Stimulated activated CD4-positive, alpha-beta T cell treated with anti-CD3 and anti-CD28 coated beads, Interleukin-4, amount 100 ng/mL, for 24 hours (primary cell): ENCODE data around the gene TPTE2.
A peak's percentile ranks its signal among the peaks of the same experiment; 100 is the strongest.
"Not testable (repeated sequence)": the region's sequence is repeated elsewhere in the genome, so short reads cannot be mapped to it uniquely, and the experiment has no call there.

Source experiments
- DNase-seq: peaks from one replicate; pipeline ENCODE4 v3.0.0-alpha.2; 2020

TPTE2 gene

DNA sequence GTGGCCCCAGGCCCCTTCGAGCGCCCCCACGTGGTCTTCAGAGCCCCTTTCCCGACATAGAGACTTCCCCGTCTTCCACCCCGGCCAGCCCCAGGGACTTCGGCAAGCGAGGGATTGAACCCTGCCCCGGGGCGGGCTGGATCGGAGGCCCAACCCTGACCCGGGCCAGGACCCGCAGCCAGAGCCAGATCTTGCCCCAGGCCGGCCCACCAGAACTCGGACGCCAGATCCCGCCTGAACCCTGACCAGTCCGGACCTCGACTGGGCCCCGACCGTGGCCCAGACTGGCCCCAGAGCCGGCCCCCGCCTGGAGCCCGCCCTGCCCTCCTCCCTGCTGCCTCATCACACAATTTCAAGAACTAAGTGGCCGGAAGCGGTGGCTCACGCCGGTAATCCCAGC lies 253 bp upstream of the TPTE2 start:
- DNase-seq, result no peak

DNA sequence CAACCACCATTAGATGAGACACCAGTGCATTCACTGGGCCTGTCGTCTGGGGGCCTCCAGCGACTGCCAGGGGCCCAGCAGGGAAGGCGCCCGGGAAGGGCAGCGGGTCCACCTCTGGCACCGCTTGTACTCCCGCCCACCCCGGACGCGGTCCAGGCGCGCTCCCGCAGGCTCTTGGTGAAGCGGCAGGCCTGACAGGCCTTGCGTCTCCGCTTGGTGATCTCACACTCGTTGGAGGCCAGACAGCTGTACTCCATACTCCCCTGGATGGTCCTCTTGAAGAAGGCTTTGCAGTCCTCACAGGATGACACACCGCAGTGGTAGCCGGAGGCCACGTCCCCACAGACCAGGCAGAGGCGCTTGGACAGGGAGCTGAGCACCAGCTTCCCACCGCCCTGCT lies 660 bp downstream of the TPTE2 start:
- DNase-seq, result not testable (repeated sequence)

DNA sequence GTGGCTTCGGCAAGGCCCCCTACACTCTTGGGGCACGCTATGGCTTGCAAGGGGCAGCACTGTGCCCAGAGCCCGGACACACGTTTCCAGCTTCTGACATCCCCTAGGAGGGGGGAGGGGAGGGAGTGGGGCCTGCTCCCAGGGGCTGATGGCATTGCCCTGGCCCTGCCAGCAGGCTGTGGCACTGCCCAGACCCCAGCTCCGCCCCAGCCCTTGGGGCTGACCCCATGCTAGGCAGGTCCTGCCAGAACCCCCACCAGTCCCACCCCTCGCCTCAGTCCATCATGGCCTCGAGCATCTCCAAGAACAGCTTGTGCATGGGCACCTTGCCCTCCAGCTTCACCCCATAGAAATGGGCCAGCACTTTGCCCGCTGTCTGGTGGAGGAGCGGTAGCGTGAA lies 1.6 kb downstream of the TPTE2 start:
- not testable (repeated sequence) for DNase-seq

DNA sequence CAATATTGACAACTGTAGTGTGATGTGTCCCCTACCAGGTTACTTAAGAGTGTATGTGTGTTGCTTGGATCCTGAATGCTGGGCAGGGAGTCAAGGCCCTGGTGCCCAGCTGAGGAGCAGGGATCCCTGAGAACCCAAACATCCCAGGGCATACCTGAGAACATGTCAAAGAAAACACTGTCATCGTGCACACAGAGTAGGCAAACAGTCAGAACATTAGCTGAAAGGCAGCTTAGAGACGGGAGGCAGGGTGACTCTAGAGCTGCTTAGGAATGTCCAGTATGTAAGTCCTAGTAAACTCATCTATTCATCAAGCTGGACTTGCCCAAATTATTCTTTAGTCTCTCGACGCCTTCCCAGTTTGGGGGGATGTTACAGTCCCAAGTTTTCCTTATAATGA lies 4.0 kb downstream of the TPTE2 start:
- not testable (repeated sequence) for DNase-seq

DNA sequence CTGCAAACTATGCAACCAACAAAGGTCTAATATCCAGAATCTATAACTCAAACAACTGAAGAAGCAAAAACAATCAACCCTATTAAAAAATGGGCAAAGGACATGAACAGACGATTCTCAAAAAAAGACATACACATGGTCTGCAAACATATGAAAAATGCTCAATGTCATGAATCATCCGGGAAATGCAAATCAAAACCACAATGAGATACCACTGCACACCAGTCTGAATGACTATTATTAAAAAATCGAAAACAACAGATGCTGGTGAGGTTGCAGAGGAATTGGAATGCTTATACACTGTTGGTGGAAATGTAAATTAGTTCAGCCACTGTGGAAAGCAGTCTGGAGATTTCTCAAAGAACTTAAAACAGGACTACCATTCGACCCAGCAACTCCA lies 12.1 kb downstream of the TPTE2 start:
- DNase-seq, result not testable (repeated sequence)

DNA sequence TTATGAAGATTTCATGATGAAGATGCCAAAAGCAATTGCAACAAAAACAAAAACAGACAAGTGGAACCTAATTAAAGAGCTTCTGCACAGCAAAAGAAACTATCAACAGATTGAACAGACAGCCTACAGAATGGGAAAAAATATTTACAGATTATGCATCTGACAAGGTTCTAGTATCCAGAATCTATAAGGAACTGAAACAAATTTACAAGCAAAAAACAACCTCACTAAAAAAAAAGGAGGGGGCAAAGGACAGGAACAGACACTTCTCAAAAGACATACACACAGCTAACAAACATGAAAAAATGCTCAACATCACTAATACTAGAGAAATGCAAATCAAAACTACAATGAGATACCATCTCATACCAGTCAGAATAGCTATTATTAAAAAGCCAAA lies 35.7 kb downstream of the TPTE2 start:
- not testable (repeated sequence) for DNase-seq

DNA sequence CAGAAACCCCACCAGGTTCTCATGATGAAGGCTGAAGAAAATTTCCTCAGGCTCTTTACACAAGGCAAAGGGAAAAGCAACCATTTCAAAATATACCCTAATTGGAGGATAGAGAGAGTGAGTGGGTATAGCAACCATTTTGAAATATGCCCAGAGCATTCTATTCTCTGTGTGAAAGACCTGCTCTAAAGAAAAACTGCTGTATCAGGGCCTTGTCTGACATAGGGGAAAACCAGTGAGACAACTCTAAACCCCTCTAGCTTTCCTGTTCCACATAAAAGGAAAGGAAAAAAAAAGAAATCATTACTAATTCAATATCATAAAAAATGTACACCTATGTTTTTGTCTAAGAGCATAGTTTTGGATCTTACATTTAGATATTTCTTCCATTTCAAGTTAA lies 42.3 kb downstream of the TPTE2 start:
- DNase-seq, result no peak

DNA sequence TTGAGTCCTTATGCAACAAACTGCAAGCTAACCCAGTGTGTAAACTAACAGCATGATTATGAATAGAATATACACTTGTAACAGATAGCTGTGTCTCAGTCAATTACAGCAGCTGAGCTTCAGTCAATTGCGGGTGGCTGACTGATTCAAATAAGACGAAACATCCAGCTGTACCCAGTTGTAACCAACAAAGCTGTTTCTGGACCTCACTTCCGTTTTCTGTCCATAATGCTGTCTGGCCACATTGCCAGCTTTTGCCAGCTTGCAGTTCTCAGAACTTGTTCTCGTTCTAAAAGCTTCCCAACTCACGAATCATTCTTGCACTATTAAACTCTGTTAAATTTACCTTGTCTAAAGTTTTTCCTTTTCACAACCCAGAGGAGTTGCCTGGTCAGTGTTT lies 53.7 kb downstream of the TPTE2 start:
- not testable (repeated sequence) for DNase-seq

DNA sequence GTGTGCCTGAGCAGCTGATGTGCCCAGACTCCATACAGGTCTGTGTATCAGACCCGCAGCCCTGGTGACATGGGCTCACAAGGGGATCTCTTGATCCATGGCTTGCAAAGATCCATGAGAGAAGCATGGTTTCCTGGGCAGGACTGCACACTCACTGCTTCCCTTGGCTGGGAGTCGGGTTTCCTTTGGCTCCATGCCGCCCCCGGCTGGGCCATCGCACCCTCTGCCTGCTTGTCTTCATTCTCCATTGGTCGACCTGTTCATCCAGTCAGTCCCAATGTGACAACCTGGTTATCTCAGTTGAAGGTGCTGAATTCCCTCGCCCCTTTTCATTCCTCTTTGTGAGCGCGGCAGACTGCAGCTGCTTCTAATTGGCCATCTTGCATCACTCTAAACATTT lies 101.2 kb downstream of the TPTE2 start:
- DNase-seq, result not testable (repeated sequence)

DNA sequence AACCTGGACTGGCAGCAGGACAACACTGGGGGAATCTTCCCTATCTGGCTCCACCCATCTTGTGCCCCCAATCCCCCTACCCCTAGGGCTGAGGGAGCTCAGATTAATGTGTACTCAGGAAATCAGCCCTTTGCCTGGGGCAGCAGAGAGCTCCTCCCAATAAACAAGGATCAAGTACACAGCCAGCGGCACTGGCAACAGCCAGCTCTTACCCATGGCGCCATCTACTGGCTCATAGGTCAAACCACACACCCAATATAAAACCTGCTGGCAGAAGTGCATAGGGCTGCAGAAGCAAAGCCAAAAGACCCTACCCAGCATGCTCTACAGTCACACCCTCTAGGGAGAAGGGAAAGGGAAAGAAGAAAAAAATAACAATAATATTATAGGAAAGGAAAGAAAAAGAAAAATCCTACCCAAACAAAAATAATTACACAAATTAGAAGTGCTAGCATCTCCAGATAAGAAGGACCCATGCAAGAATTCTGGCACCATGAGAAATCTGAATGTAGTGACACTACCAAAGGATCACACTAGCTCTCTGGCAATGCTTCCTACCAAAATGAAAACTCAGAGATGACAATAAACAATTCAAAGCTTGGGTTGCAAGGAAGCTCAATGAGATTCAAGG lies 122.2 kb downstream of the TPTE2 start:
- DNase-seq, result peak; percentile 3

DNA sequence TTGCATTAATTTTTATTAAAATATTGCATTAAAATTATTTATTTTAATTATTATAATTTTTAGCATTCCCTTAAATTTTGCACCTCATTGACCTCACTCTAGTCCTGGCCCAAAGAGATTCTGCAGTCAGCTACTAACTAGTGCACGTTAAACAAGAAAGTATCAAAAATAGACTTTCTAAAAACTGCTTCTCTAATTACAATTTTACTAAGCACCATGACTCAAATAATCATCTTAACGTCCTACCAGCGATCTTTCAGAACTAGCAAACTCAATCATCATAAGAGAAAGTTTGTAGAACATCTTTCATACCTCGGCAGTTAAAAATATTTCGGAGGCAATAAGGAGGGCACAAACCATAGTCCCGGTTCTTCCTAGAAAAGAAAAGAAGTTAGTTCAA lies 123.6 kb downstream of the TPTE2 start:
- not testable (repeated sequence) for DNase-seq

DNA sequence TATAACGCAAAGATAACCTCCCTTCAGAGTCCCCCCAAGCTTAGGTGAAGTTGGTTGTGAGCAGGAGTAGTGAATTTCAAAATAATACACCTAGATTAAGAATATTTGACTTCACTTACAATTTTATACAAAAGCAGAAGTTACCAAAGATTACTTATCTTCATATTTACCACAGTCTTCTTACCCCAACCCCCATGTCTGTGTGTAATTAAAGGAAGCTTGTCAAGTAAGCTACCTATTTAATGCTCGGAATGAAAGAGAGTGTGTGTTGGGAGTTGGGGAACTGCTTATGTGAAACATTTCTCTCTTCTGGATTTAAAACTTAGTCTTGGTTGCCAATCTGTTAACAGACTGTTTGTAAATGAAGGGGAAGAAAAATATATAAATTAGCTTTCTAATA lies 139.1 kb downstream of the TPTE2 start:
- DNase-seq, result not testable (repeated sequence)

DNA sequence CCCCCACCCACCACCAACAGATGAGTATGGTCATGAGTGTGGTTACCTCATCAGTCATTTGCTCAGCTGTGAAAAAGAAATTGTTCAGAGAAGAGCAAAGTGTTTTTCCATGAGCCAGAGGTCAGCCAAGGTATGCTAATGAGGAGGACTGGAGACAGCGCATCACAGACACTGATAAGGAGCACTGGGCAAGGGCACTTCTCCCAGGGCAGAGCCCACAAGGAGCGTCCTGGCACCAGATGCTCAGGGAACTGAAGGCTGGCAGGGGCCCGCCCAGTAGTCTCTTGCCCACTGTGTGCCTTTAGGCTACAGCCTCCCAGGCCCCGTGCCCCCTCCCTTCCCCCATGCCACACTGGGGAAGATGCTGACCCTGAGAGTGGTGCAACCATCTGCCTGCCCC lies 148.8 kb downstream of the TPTE2 start:
- not testable (repeated sequence) for DNase-seq

DNA sequence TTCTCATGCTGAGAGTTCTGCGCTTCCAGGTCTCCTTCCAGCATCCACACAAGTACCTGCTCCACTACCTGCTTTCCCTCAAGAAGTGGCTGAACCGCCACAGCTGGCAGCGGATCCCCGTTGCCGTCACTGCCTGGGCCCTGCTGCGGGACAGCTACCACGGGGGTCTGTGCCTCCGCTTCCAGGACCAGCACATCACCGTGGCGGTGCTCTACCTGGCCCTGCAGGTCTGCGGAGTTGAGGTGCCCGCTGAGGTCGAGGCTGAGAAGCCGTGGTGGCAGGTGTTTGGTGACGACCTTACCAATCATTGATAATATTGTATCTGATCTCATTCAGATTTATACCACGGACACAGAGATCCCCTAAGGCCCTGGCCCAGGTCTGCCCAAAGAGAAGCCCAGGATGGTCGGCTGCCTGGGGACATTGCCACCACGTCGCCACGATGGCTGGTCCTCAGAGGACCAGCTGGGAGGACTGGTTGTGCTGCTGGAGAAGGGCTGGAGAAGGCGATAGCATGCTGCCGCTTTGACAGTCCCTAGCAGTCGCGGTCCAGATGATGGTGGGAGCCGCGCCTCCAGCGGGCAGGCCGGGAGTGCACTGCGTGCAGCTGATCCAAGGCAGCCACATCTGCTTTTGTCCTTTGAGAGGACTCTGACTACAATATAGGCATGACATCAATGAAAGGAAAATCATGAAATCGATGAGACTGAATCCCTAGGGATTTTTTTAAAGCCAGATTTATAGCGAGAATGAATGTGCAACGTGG lies 178.4 kb downstream of the TPTE2 start:
- not testable (repeated sequence) for DNase-seq

DNA sequence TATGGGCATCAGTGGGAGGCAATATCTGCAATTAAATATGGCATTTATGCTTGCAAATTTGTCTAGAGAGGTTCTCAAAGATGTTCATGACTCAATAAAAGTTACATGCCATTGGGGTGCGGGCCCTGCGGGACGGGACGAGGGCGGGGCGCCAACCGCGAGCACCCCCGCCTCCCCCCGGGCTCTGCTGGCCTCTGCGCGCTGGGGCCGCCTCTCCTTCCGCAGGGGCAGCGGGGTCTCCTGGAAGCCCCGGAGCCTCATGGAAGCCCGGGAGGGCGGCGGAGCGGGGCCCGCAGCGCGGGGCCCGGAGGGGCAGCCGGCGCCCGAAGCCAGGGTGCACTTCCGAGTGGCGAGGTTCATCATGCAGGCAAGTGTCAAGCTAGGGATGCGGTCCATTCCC lies 179.2 kb downstream of the TPTE2 start:
- DNase-seq, result no peak
